HepG2 (cell line): ENCODE data around the gene HEPN1. TPM values are rescaled to one million over a fixed set of nuclear protein-coding genes. Genes with fewer than 3 reads are reported as not detected.

Experiments used
- ATAC-seq: fragments of 200-7000 bp; cut with Tn5 transposase; 3 replicates; pipeline ENCODE4 v1.9.1; 2020; ENCODE audit warnings: mild to moderate bottlenecking, moderate library complexity
- BruUV-seq: library from RNA; stranded (reverse); fragments of 400-500 nt; replicated peaks from 2 replicates; lab custom pipeline; 2021; lab: Mats Ljungman, UMichigan
- CTCF ChIA-PET: fragments of 300-600 bp; formaldehyde crosslinking; extraction: SDS; loops from one replicate; lab custom pipeline; 2021; ENCODE audit warnings: low total read pairs, inconsistent platforms, low intra/inter-chr PET ratio; lab: Yijun Ruan, JAX
- POLR2A ChIA-PET: fragments of 350-600 bp; sonication (Branson Sonifier 250); formaldehyde crosslinking; loops from one replicate; lab custom pipeline; 2020; ENCODE audit warnings: antibody characterized with exemption, inconsistent platforms; lab: Yijun Ruan, JAX
- DNase-seq: peaks from one replicate; pipeline ENCODE4 v3.0.0-alpha.2; 2015; ENCODE audit warnings: low spot score
- FAIRE-seq: peaks from 3 replicates; lab custom pipeline; 2011; peaks lifted over from hg19 to GRCh38; lab: Jason Lieb, UNC
- H2AFZ ChIP-seq: one replicate; pipeline ENCODE4 v1.6.1; 2011; ENCODE audit warnings: low read length, inconsistent platforms
- H3K27ac ChIP-seq: fragments of 300-600 bp; 3 replicates; pipeline ENCODE4 v1.8.0; 2011; ENCODE audit warnings: mixed run types, mild to moderate bottlenecking, mixed read lengths, low read length, inconsistent platforms; ENCODE audit not compliant: insufficient read depth; ENCODE audit errors: extremely low read length
- H3K27me3 ChIP-seq, 2 experiments: fragments of 200-600 bp in 1 of 2; 2 replicates in 1 of 2; 3 replicates in 1 of 2; pipeline versions ENCODE4 v1.6.0 to v1.8.0; 2011; ENCODE audit warnings: low read length in 2 of 2, mild to moderate bottlenecking in 2 of 2, moderate library complexity in 2 of 2, inconsistent platforms in 1 of 2; ENCODE audit not compliant: insufficient read depth in 2 of 2, control insufficient read depth in 1 of 2
- H3K36me3 ChIP-seq, 2 experiments: fragments of 200-600 bp in 1 of 2; replicated peaks in 1 of 2; 2 replicates in 1 of 2; 3 replicates in 1 of 2; pipeline versions ENCODE4 v1.5.1 to v1.8.0; 2011; ENCODE audit warnings: low read length in 2 of 2, inconsistent platforms in 1 of 2; ENCODE audit not compliant: insufficient read depth in 2 of 2, control insufficient read depth in 1 of 2
- H3K4me1 ChIP-seq: 2 replicates; pipeline ENCODE4 v1.5.1; 2012; ENCODE audit warnings: low read length, inconsistent platforms; ENCODE audit not compliant: insufficient read depth
- H3K4me2 ChIP-seq: 2 replicates; pipeline ENCODE4 v1.6.0; 2011; ENCODE audit warnings: low read depth, low read length, inconsistent platforms
- H3K4me3 ChIP-seq, 3 experiments: fragments of 200-600 bp in 1 of 3; sonication (generic), shearing (Covaris generic) in 1 of 3; replicated peaks in 1 of 3; 2 replicates each; pipeline ENCODE4 v1.5.1; 2011 to 2016; ENCODE audit warnings: low read length in 3 of 3, inconsistent platforms in 2 of 3, low read depth in 2 of 3, mild to moderate bottlenecking in 2 of 3, control low read depth in 1 of 3, mixed read lengths in 1 of 3; ENCODE audit not compliant: insufficient read depth in 1 of 3
- H3K79me2 ChIP-seq: one replicate; pipeline ENCODE4 v1.6.1; 2011; ENCODE audit warnings: low read length, inconsistent platforms; ENCODE audit not compliant: insufficient read depth
- H3K9ac ChIP-seq: 2 replicates; pipeline ENCODE4 v1.6.0; 2011; ENCODE audit warnings: mild to moderate bottlenecking, low read depth, low read length, inconsistent platforms; ENCODE audit not compliant: insufficient read depth
- H3K9me3 ChIP-seq: 2 replicates; pipeline ENCODE4 v1.5.1; 2012; ENCODE audit warnings: mild to moderate bottlenecking, low read length
- H4K20me1 ChIP-seq: 2 replicates; pipeline ENCODE4 v1.6.0; 2011; ENCODE audit warnings: inconsistent platforms, mild to moderate bottlenecking, low read length, moderate library complexity; ENCODE audit not compliant: insufficient read depth
- ATF1 ChIP-seq: IDR thresholded peaks from 2 replicates; pipeline ENCODE4 v1.6.1; 2016; ENCODE audit warnings: mild to moderate bottlenecking, control low read depth
- GATA4 ChIP-seq: sonication (generic); IDR thresholded peaks from 2 replicates; pipeline ENCODE4 v1.6.1; 2016; ENCODE audit warnings: antibody characterized with exemption, low read depth, borderline replicate concordance
- HOXA5 ChIP-seq: sonication (generic); formaldehyde crosslinking; IDR thresholded peaks from 2 replicates; pipeline ENCODE4 v1.4.0; 2020; ENCODE audit warnings: missing genetic modification reagents
- MBD4 ChIP-seq: IDR thresholded peaks from 2 replicates; pipeline ENCODE4 v1.6.1; 2012; ENCODE audit warnings: low read length, inconsistent platforms, borderline replicate concordance
- MTA3 ChIP-seq: sonication (generic); formaldehyde crosslinking; IDR thresholded peaks from 2 replicates; pipeline ENCODE4 v1.4.0; 2020; ENCODE audit warnings: missing genetic modification reagents
- MXI1 ChIP-seq: IDR thresholded peaks from 3 replicates; pipeline ENCODE4 v1.6.1; 2012; ENCODE audit warnings: low read depth, low read length, inconsistent platforms, borderline replicate concordance
- NCOR1 ChIP-seq: fragments of 200-600 bp; sonication (generic); IDR thresholded peaks from 2 replicates; pipeline ENCODE4 v1.7.0; 2017; ENCODE audit warnings: antibody characterized with exemption, low read length, borderline replicate concordance
- RAD51 ChIP-seq: fragments of 450-650 bp; IDR thresholded peaks from 2 replicates; pipeline ENCODE4 v1.6.1; 2016; ENCODE audit warnings: borderline replicate concordance
- ZBTB1 ChIP-seq: sonication (generic); formaldehyde crosslinking; IDR thresholded peaks from 2 replicates; pipeline ENCODE4 v1.4.0; 2020; ENCODE audit warnings: missing genetic modification reagents, borderline replicate concordance
- ZNF136 ChIP-seq: sonication (generic); formaldehyde crosslinking; IDR thresholded peaks from 2 replicates; pipeline ENCODE4 v1.8.1; 2022; ENCODE audit warnings: low read depth, mild to moderate bottlenecking, moderate library complexity, missing genetic modification reagents
- ZNF484 ChIP-seq: sonication (generic); formaldehyde crosslinking; IDR thresholded peaks from 2 replicates; pipeline ENCODE4 v1.5.1; 2020; ENCODE audit warnings: mild to moderate bottlenecking, low read depth, missing genetic modification reagents, borderline replicate concordance
- ZNF501 ChIP-seq: sonication (generic); formaldehyde crosslinking; IDR thresholded peaks from 2 replicates; pipeline ENCODE4 v1.5.1; 2020; ENCODE audit warnings: mild to moderate bottlenecking, moderate library complexity, missing genetic modification reagents
- ZNF841 ChIP-seq: sonication (generic); formaldehyde crosslinking; IDR thresholded peaks from 2 replicates; pipeline ENCODE4 v1.8.1; 2023; ENCODE audit warnings: missing genetic modification reagents, borderline replicate concordance
- WGBS: methylation state at CpG from one replicate; pipeline ENCODE4 v1.1.6; 2017; ENCODE audit warnings: low lambda C conversion rate; 5-methylcytosine and 5-hydroxymethylcytosine counted together
- in situ Hi-C: cut with HindIII; loops from 2 replicates; pipeline ENCODE4 v1.10.0; 2017; ENCODE audit warnings: low pct_unique_long_range_greater_than_20kb; ENCODE audit not compliant: extremely low pct_ligation_motif_present
- intact Hi-C: fragments of 100-400 bp; cut with micrococcal nuclease; formaldehyde crosslinking; loops from one replicate; pipeline ENCODE4 v1.10.0; 2022; ENCODE audit not compliant: unreplicated experiment
- polyA plus RNA-seq, 8 experiments: library from polyadenylated mRNA; depleted of rRNA in 3 of 8; stranded (reverse) in 7 of 8; unstranded in 1 of 8; fragments of >200 nt; fragmentation: Illumina TruSeq in 4 of 8; extraction: Trizol in 4 of 8; gene quantifications; 2 replicates each; pipeline versions ENCODE4 v1.2.1 to v1.2.3, GENCODE V29; 2011 to 2016; ENCODE audit warnings: low read depth in 4 of 8, missing spikeins in 1 of 8, mixed read lengths in 1 of 8; ENCODE audit not compliant: insufficient read depth in 1 of 8
- total RNA-seq, 5 experiments: library from RNA; depleted of rRNA; stranded (reverse); fragments of >200 nt; fragmentation: Illumina TruSeq; extraction: Trizol; gene quantifications; 2 replicates each; pipeline ENCODE4 v1.2.3, GENCODE V29; 2016; ENCODE audit warnings: low read depth in 1 of 5
- TF ChIP-seq, protein P1 (sequence below): sonication (generic); formaldehyde crosslinking; IDR thresholded peaks from 2 replicates; pipeline ENCODE4 v1.4.0; 2020; ENCODE audit warnings: mild to moderate bottlenecking, missing genetic modification reagents
- TF ChIP-seq, protein P2 (sequence below): sonication (generic); formaldehyde crosslinking; IDR thresholded peaks from 2 replicates; pipeline ENCODE4 v1.5.1; 2020; ENCODE audit warnings: missing genetic modification reagents, mild to moderate bottlenecking, borderline replicate concordance
- TF ChIP-seq, protein P3 (sequence below): sonication (generic); formaldehyde crosslinking; IDR thresholded peaks from 2 replicates; pipeline ENCODE4 v1.4.0; 2020; ENCODE audit warnings: missing genetic modification reagents, borderline replicate concordance
- TF ChIP-seq, protein P4 (sequence below): sonication (generic); formaldehyde crosslinking; IDR thresholded peaks from 2 replicates; pipeline ENCODE4 v1.4.0; 2020; ENCODE audit warnings: missing genetic modification reagents, mild to moderate bottlenecking, borderline replicate concordance

The HEPN1 gene
- total and polyA plus RNA-seq, 2 of the 13 experiments (the other 11 are each of a cell fraction or from before 2014, with no cell fraction given) = not detected

DNA sequence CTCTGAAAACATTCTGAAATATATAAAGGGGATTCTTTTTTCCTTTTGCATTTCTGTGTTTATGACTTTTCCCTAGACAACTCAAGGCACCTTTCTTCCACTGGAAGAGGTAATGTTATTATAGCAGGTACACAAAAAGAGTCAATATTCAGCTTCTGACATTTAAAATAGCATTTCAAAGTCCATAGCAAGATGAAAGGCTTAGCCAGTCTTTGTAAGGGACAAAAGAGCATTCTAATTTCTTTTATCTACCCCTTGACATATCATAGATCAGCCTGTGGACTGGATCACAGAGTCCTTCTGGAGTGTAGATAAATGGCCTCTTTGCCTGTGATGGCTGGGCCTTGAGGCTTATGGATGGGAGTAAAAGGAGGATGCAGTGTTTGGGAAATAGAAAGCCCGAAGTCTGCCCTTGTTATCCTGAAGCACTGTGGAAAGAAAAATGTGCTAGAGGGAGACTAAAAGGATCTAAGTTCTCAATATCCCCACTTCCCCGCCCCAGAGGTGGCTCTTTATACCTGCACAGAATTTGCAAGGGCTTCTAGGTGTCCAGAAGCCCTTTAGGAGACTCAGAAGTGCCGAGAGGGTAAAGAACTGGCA, 18.4 kb downstream of the HEPN1 start:
- peak; percentile 82 for DNase-seq
- Histone ChIP-seq H4K20me1 (no peaks in the 10 kb centered on the region), H3K9ac (peak overlapping the region; percentile 94), H3K79me2 (peaks cover 42% of the 10 kb centered on the region), H3K27ac (peak overlapping the region; percentile 90), H2AFZ (no peak overlapping the region), H3K4me2 (peak overlapping the region; percentile 98), H3K4me3 (peak overlapping the region; percentile 9 to 83 (median 25)), H3K36me3 (no peaks in the 10 kb centered on the region; a peak in 2 of 5 replicates), H3K27me3 (no peaks in the 10 kb centered on the region; a peak in 1 of 5 replicates), H3K9me3 (no peaks in the 10 kb centered on the region), H3K4me1 (peaks cover 87% of the 10 kb centered on the region)
- intact Hi-C loops = loop anchor here (5.0 kb wide), 2 partner anchors 35 to 315 kb away; partner anchors contain the start of gene TBRG1
- FAIRE-seq = no peak
- TSS peak; percentile 62 for BruUV-seq
- 8% methylated on average over 3 of the region's 3 CpGs for WGBS
- POLR2A ChIA-PET = interaction anchor here (1.3 to 5.8 kb wide), 3 partner anchors 15 to 174 kb away, joined by 3 to 61 read pairs (median 5); partner anchors contain the start of genes CCDC15, ROBO4 and TMEM218
- CTCF ChIA-PET = no interaction called here
- peak; percentile 58 for ATAC-seq
- in situ Hi-C loops = no loop called here
- TF ChIP-seq, protein P1, sequence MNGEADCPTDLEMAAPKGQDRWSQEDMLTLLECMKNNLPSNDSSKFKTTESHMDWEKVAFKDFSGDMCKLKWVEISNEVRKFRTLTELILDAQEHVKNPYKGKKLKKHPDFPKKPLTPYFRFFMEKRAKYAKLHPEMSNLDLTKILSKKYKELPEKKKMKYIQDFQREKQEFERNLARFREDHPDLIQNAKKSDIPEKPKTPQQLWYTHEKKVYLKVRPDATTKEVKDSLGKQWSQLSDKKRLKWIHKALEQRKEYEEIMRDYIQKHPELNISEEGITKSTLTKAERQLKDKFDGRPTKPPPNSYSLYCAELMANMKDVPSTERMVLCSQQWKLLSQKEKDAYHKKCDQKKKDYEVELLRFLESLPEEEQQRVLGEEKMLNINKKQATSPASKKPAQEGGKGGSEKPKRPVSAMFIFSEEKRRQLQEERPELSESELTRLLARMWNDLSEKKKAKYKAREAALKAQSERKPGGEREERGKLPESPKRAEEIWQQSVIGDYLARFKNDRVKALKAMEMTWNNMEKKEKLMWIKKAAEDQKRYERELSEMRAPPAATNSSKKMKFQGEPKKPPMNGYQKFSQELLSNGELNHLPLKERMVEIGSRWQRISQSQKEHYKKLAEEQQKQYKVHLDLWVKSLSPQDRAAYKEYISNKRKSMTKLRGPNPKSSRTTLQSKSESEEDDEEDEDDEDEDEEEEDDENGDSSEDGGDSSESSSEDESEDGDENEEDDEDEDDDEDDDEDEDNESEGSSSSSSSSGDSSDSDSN (CRISPR knock-in tag) = 0 out of 2 replicates have a peak, but pooled peaks have one; percentile 15
- no peak for TF ChIP-seq ZNF841 (CRISPR knock-in tag)
- TF ChIP-seq GATA4 = peak; percentile 39; the same call in 1 of the 2 replicates
- no peak for TF ChIP-seq ATF1 (CRISPR knock-in tag)
- TF ChIP-seq, protein P2, sequence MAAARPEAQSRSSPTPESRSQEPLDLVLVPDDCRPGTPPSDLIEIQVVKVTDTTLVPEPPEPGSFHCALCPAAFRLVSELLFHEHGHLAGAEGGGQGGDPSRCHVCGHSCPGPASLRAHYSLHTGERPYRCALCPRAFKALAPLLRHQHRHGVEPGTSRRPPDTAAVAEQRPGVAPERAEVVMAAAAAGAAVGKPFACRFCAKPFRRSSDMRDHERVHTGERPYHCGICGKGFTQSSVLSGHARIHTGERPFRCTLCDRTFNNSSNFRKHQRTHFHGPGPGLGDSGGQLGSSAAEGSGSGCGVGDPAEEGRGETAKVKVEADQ (CRISPR knock-in tag) = no peak
- no peak for TF ChIP-seq ZNF501 (CRISPR knock-in tag)
- TF ChIP-seq ZNF484 (CRISPR knock-in tag) = no peak
- no peak for TF ChIP-seq HOXA5 (CRISPR knock-in tag)
- TF ChIP-seq MXI1 = no peak
- peak; percentile 90; the same call in 1 of the 2 replicates for TF ChIP-seq NCOR1
- TF ChIP-seq, protein P3, sequence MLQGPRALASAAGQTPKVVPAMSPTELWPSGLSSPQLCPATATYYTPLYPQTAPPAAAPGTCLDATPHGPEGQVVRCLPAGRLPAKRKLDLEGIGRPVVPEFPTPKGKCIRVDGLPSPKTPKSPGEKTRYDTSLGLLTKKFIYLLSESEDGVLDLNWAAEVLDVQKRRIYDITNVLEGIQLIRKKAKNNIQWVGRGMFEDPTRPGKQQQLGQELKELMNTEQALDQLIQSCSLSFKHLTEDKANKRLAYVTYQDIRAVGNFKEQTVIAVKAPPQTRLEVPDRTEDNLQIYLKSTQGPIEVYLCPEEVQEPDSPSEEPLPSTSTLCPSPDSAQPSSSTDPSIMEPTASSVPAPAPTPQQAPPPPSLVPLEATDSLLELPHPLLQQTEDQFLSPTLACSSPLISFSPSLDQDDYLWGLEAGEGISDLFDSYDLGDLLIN (CRISPR knock-in tag) = no peak
- no peak for TF ChIP-seq MTA3 (CRISPR knock-in tag)
- no peak for TF ChIP-seq MBD4
- TF ChIP-seq, protein P4, sequence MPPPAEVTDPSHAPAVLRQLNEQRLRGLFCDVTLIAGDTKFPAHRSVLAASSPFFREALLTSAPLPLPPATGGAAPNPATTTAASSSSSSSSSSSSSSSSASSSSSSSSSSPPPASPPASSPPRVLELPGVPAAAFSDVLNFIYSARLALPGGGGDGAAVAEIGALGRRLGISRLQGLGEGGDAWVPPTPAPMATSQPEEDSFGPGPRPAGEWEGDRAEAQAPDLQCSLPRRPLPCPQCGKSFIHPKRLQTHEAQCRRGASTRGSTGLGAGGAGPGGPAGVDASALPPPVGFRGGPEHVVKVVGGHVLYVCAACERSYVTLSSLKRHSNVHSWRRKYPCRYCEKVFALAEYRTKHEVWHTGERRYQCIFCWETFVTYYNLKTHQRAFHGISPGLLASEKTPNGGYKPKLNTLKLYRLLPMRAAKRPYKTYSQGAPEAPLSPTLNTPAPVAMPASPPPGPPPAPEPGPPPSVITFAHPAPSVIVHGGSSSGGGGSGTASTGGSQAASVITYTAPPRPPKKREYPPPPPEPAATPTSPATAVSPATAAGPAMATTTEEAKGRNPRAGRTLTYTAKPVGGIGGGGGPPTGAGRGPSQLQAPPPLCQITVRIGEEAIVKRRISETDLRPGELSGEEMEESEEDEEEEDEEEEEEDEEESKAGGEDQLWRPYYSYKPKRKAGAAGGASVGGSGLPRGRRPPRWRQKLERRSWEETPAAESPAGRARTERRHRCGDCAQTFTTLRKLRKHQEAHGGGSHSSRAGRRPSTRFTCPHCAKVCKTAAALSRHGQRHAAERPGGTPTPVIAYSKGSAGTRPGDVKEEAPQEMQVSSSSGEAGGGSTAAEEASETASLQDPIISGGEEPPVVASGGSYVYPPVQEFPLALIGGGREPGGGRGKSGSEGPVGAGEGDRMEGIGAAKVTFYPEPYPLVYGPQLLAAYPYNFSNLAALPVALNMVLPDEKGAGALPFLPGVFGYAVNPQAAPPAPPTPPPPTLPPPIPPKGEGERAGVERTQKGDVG (CRISPR knock-in tag) = no peak
- TF ChIP-seq ZNF136 (CRISPR knock-in tag) = no peak
- no peak for TF ChIP-seq RAD51
- TF ChIP-seq ZBTB1 = no peak
